GM12892 (cell line): ENCODE measurements around the gene TGFBR2.

ENCODE experiments used
- POLR2A ChIP-seq: IDR thresholded peaks from 2 replicates; pipeline ENCODE4 v1.6.1; 2011; ENCODE audit warnings: low read depth, low read length, control low read depth
- POLR2AphosphoS5 ChIP-seq: IDR thresholded peaks from 2 replicates; pipeline ENCODE4 v1.6.1; 2011; ENCODE audit warnings: low read depth, low read length, control low read depth
- TAF1 ChIP-seq: IDR thresholded peaks from 2 replicates; pipeline ENCODE4 v1.6.1; 2011; ENCODE audit warnings: low read depth, mild to moderate bottlenecking, control low read depth, low read length, borderline replicate concordance

DNA sequence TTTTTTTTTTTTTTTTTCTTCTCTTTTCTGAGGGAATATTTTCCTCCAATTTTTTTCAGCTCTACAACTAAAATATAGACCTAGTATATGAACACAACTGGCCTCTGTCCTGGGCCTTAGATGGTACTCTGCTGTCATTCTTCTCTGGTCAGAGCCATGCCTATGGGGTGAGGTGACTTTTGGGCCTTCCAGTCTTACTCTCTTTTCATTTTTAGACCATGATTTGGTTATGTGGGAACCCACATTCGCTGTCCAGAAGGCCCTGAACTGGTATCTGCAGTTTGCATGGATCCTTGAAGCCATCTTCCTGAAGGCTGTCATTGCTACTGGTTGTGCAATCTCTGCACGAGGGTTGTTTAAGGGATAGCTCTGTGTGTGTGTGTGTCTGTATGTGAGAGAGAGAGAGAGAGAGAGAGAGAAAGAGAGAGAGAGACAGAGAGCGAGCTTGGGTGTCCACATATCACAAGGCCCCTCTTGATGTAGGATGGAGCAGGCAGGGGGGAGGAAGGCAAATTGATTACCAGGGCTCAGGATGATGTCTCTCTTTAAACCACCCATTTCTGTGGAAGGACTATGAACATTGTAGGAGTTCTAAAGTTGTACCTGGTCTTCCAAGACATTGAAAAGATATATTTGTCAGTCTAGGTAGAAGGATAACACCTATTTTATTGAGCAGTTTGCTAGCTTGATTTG lies 6.9 kb downstream of the TGFBR2 start:
- no peak for TF ChIP-seq POLR2A
- no peak for TF ChIP-seq POLR2AphosphoS5
- TF ChIP-seq TAF1 = no peak
